GM15510 (cell line): ENCODE results near the gene BCL11A.

ENCODE experiments used
- POLR2A ChIP-seq: IDR thresholded peaks from 3 replicates; pipeline ENCODE4 v1.6.1; 2011; ENCODE audit warnings: borderline replicate concordance; ENCODE audit not compliant: insufficient read length; ENCODE audit errors: extremely low read depth

The BCL11A gene

GRCh38 chr2:60469536-60470317, 83.7 kb downstream of the BCL11A start:
- no peak for TF ChIP-seq POLR2A

- TF ChIP-seq POLR2A = no peak
These were observed 84.9 kb downstream of the BCL11A start for GRCh38 chr2:60468382-60469085.

GRCh38 chr2:60466161-60466702, 87.2 kb downstream of the BCL11A start:
- TF ChIP-seq POLR2A = no peak

DNA sequence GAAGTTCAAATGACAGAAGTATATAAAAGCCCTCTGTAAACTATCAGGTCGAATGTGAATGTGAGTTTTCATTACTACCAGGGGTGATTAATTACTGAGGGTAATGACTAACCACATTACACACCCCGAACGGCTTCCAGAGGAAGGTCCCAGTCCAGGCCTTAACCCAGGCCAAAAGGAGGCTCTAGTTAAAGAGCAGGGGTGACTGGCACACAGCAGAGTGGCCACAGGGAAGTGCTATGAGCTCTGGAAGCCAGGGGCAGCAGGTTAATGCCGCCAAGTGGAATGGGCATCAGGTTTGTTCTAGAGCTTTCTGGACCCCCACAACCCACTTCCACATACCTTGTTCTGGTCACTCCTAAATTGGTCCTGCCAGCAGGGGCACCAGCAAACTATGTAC, 87.7 kb downstream of the BCL11A start:
- no peak for TF ChIP-seq POLR2A

DNA sequence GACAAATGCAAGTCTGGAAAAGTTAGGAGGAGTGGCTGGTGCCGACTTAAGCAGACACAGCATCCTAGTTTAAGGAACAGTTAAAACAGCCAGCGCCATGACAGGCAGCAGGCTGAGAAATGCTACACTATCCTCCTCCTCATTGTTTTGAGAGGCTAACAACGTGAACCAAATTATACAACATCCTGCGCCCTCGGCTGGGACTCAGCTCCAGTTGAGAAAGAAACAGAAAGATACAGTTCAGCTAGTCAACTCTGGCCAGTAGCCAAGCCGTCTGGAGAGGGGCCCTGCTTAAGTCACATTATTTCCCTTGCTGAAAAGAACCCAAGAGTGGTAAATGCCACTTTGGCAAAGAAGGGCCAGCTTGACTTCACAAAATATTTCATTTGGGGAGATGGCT, 90.2 kb downstream of the BCL11A start:
- no peak for TF ChIP-seq POLR2A

DNA sequence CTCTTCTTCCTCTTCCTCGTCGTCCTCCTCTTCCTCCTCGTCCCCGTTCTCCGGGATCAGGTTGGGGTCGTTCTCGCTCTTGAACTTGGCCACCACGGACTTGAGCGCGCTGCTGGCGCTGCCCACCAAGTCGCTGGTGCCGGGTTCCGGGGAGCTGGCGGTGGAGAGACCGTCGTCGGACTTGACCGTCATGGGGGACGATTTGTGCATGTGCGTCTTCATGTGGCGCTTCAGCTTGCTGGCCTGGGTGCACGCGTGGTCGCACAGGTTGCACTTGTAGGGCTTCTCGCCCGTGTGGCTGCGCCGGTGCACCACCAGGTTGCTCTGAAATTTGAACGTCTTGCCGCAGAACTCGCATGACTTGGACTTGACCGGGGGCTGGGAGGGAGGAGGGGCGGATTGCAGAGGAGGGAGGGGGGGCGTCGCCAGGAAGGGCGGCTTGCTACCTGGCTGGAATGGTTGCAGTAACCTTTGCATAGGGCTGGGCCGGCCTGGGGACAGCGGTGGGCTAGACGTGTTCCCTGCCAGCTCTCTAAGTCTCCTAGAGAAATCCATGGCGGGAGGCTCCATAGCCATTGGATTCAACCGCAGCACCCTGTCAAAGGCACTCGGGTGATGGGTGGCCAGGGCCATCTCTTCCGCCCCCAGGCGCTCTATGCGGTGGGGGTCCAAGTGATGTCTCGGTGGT, 91.9 kb downstream of the BCL11A start:
- no peak for TF ChIP-seq POLR2A

- TF ChIP-seq POLR2A = no peak
These were observed 92.7 kb downstream of the BCL11A start for GRCh38 chr2:60460577-60461420.

- no peak for TF ChIP-seq POLR2A
These were observed 93.6 kb downstream of the BCL11A start for GRCh38 chr2:60459851-60460250.

DNA sequence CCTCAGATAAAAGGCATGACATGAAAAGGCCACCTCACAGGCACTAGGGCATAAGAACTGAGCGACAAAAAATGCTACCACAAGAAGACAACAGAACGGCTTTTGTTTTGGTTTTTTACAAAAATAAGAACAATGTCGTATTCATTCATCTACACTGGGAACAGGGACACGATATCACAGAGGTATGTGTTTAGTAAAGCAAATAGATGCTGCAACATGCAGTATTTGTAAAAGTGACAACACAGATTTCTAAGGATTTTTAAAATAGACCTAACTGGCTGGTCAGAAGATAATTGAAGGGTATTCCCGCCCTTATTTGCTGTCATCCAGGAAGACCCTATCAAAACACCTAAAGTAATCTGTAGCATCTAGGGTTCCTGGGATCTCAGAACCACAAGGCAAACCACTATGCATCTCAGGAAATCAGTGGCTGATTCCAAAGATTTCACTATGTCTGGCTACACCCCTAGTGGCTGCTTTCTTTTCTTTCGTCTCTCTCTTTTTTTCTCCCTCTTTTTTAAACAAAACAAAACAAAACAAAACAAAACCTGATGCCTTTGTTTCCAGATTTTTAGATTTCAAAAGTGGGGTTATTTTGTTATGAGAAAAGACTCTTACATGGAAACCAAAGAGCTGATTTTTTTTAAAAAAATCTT, 97.2 kb downstream of the BCL11A start:
- TF ChIP-seq POLR2A = no peak

DNA sequence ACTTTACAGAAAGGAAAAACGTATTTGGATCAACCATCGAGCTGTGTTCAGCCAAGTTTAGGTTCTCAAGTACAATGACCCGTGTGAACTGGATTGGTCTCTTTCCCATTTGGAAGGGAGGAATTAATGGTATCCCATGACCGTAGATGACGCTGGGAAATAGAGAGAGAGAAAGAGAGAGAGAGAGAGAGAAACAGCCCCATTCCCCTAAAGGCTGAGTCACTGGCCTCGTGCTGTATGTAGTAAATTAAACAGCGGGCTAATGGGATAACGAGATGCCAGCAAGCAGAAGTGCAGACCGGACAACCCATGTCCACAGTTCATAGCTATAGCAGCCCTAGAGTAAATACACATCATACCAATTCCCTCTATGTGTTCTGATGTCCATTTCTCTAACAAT, 99.6 kb downstream of the BCL11A start:
- TF ChIP-seq POLR2A = no peak

- no peak for TF ChIP-seq POLR2A
These were observed 100.2 kb downstream of the BCL11A start for GRCh38 chr2:60453301-60453700.

DNA sequence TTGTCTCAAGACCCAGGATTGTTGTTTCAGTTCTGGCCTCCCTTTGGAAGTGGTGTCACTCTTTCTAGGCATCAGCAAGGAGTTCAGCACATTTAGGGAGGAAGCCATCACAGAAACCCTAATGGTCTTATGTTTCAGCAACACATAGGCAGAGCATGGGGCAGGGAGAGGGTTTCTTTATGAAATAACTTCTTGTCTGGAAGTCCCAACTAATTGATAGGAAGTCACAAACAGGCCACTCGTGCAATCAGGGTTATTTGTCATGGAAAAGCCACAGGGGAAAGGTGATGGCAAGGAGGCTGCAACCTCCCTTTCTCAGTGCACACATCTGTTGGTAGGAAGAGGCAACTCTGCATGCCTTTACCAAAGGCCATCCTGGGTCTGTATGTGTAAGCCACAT, 103.0 kb downstream of the BCL11A start:
- no peak for TF ChIP-seq POLR2A

- TF ChIP-seq POLR2A = no peak
These were observed 105.5 kb downstream of the BCL11A start for GRCh38 chr2:60447943-60448342.
